MCF 10A (cell line): ENCODE results near the gene NAPA. TPM values are rescaled to one million over a fixed set of nuclear protein-coding genes. Genes with fewer than 3 reads are reported as not detected.

Experiments
- BruUV-seq: library from RNA; stranded (reverse); fragments of 400-500 nt; replicated peaks from 2 replicates; lab custom pipeline; 2021; lab: Mats Ljungman, UMichigan
- CTCF ChIA-PET: fragments of 300-600 bp; sonication (Branson Sonifier 250); formaldehyde crosslinking; extraction: SDS; loops from one replicate; lab custom pipeline; 2021; ENCODE audit warnings: antibody characterized with exemption, inconsistent platforms; lab: Yijun Ruan, JAX
- POLR2A ChIA-PET: fragments of 300-600, 350-650 bp; sonication (Branson Sonifier 250); formaldehyde crosslinking; extraction: SDS; loops from one replicate; lab custom pipeline; 2020; ENCODE audit warnings: antibody characterized with exemption, inconsistent platforms; lab: Yijun Ruan, JAX
- DNase-seq: peaks from one replicate; pipeline ENCODE4 v3.0.0-alpha.2; 2018; ENCODE audit not compliant: unreplicated experiment
- H3K27ac Mint-ChIP-seq: one replicate; pipeline ENCODE4 v1.8.0; 2022; ENCODE audit warnings: mild to moderate bottlenecking, low read depth, mixed read lengths; ENCODE audit not compliant: unreplicated experiment
- H3K27me3 Mint-ChIP-seq: one replicate; pipeline ENCODE4 v1.8.0; 2022; ENCODE audit warnings: mixed read lengths; ENCODE audit not compliant: insufficient read depth, unreplicated experiment
- H3K36me3 Mint-ChIP-seq: one replicate; pipeline ENCODE4 v1.8.0; 2022; ENCODE audit warnings: mild to moderate bottlenecking, moderate library complexity, mixed read lengths; ENCODE audit not compliant: insufficient read depth, unreplicated experiment
- H3K4me1 Mint-ChIP-seq: one replicate; pipeline ENCODE4 v1.8.0; 2022; ENCODE audit warnings: mixed read lengths; ENCODE audit not compliant: insufficient read depth, unreplicated experiment
- H3K4me3 Mint-ChIP-seq: one replicate; pipeline ENCODE4 v1.8.0; 2022; ENCODE audit warnings: mild to moderate bottlenecking, moderate library complexity, mixed read lengths; ENCODE audit not compliant: unreplicated experiment
- H3K9me3 Mint-ChIP-seq: one replicate; pipeline ENCODE4 v1.8.0; 2022; ENCODE audit warnings: mixed read lengths; ENCODE audit not compliant: unreplicated experiment
- CTCF ChIP-seq: fragments of 200-600 bp; IDR thresholded peaks from one replicate; pipeline ENCODE4 v1.8.0; 2022; ENCODE audit warnings: antibody characterized with exemption, mild to moderate bottlenecking; ENCODE audit not compliant: unreplicated experiment
- intact Hi-C: fragments of 100-400 bp; cut with micrococcal nuclease; formaldehyde crosslinking; loops from 2 replicates; pipeline ENCODE4 v1.14.1; 2022
- total RNA-seq: library from RNA; stranded (reverse); gene quantifications from 2 replicates; pipeline ENCODE4 v1.2.3, GENCODE V29; 2022

NAPA gene
- total RNA-seq, 1 experiment from 2014 or later: 72.1 TPM

- no peak for DNase-seq
- POLR2A ChIA-PET: no interaction called here
- intact Hi-C loops: no loop called here
- no peaks in the 10 kb centered on the region for H3K36me3 Mint-ChIP-seq
- no peak for TF ChIP-seq CTCF
- H3K9me3 Mint-ChIP-seq: no peaks in the 10 kb centered on the region
- peaks cover 49% of the 10 kb centered on the region for H3K27me3 Mint-ChIP-seq
- CTCF ChIA-PET: interaction anchor here (2.3 kb wide), 1 partner anchor 35 kb away, joined by 11 read pairs; no protein-coding TSS in a partner anchor
- no TSS peak for BruUV-seq
- H3K27ac Mint-ChIP-seq: peak overlapping the region; percentile 13
- no peak overlapping the region for H3K4me3 Mint-ChIP-seq
- peaks cover 7% of the 10 kb centered on the region for H3K4me1 Mint-ChIP-seq
Measured at GRCh38 chr19:47471381-47471732, 43.5 kb downstream of the NAPA start.

GRCh38 chr19:47470447-47471195 lies 44.2 kb downstream of the NAPA start:
- Mint-ChIP-seq H3K4me3 (no peak overlapping the region), H3K9me3 (no peaks in the 10 kb centered on the region), H3K27ac (peak overlapping the region; percentile 13), H3K27me3 (peaks cover 50% of the 10 kb centered on the region), H3K4me1 (peaks cover 7% of the 10 kb centered on the region), H3K36me3 (no peaks in the 10 kb centered on the region)
- POLR2A ChIA-PET: no interaction called here
- no peak for TF ChIP-seq CTCF
- BruUV-seq: no TSS peak
- intact Hi-C loops: no loop called here
- CTCF ChIA-PET: interaction anchor here (2.3 kb wide), 1 partner anchor 34 kb away, joined by 11 read pairs; no protein-coding TSS in a partner anchor
- DNase-seq: no peak

- Mint-ChIP-seq H3K27ac (no peak overlapping the region), H3K36me3 (no peaks in the 10 kb centered on the region), H3K27me3 (peaks cover 59% of the 10 kb centered on the region), H3K4me1 (peaks cover 7% of the 10 kb centered on the region), H3K9me3 (no peaks in the 10 kb centered on the region), H3K4me3 (no peak overlapping the region)
- no peak for DNase-seq
- intact Hi-C loops: no loop called here
- CTCF ChIA-PET: no interaction called here
- TF ChIP-seq CTCF: no peak
- POLR2A ChIA-PET: no interaction called here
- no TSS peak for BruUV-seq
Measured at GRCh38 chr19:47469719-47470118, 45.1 kb downstream of the NAPA start.

GRCh38 chr19:47469363-47469700 lies 45.5 kb downstream of the NAPA start:
- Mint-ChIP-seq H3K4me1 (peaks cover 7% of the 10 kb centered on the region), H3K4me3 (no peak overlapping the region), H3K27ac (no peak overlapping the region), H3K27me3 (peaks cover 63% of the 10 kb centered on the region), H3K36me3 (no peaks in the 10 kb centered on the region), H3K9me3 (no peaks in the 10 kb centered on the region)
- POLR2A ChIA-PET: no interaction called here
- CTCF ChIA-PET: no interaction called here
- no peak for DNase-seq
- BruUV-seq: no TSS peak
- no peak for TF ChIP-seq CTCF
- intact Hi-C loops: no loop called here
